Adrenal gland (tissue), 5 donors: ENCODE measurements around the gene EBF3.

ENCODE experiments used
- CTCF ChIP-seq, 6 experiments: fragments of 450-650 bp in 4 of 6; fragments of 200-600 bp in 2 of 6; sonication (generic) in 1 of 6; IDR thresholded peaks; 1 replicate in 5 of 6; 2 replicates in 1 of 6; pipeline versions ENCODE4 v1.5.1 to v1.8.0; 2016 to 2021; ENCODE audit warnings: antibody characterized with exemption in 6 of 6, mild to moderate bottlenecking in 2 of 6, moderate library complexity in 1 of 6
- POLR2A ChIP-seq, 2 donors: fragments of 450-650 bp; IDR thresholded peaks; one replicate each; pipeline ENCODE4 v1.6.1; 2017; ENCODE audit warnings: antibody characterized with exemption in 2 of 2, mild to moderate bottlenecking in 2 of 2, moderate library complexity in 1 of 2
- donor health status: DM: no; HTN: no; CAD: no.

DNA sequence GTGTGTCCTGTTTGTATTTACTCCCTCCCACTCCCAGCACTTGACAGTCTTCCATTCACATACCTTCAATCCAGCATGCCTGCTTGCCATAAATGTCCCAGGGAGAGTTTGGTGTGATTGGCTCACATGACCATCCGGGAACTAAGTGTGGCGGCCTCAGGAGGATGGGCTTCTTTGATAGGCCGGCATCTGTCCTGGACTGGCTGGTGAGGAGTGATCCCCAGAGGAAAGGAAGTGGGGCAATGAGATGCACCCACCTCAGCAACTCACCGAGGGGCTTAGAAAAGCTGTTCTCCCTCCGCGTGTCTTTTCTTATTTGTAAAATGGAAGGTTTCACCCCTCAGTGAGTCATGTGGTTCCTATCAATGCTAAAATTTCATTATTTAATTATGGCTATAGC lies 14.9 kb upstream of the EBF3 start:
- TF ChIP-seq POLR2A (IDR thresholded peaks at IDR 0.05) = no peak
- TF ChIP-seq CTCF (IDR thresholded peaks at IDR 0.05) = no peak
